SK-N-MC (cell line): Measurements from ENCODE around the gene ARID5B.

Experiments
- DNase-seq: peaks from one replicate; pipeline ENCODE4 v3.0.0-alpha.2; 2011; ENCODE audit warnings: low read depth, low spot score
- H3K27ac ChIP-seq: fragments of 200-600 bp; sonication (generic); 2 replicates; pipeline ENCODE4 v1.5.1; 2016; ENCODE audit warnings: mixed run types
- H3K36me3 ChIP-seq: fragments of 200-600 bp; sonication (generic); 2 replicates; pipeline ENCODE4 v1.6.1; 2017; ENCODE audit warnings: antibody characterized with exemption, low read length, mixed read lengths; ENCODE audit not compliant: insufficient read depth
- H3K4me3 ChIP-seq: fragments of 200-600 bp; sonication (generic); 2 replicates; pipeline ENCODE4 v1.5.1; 2016
- H3K9ac ChIP-seq: fragments of 200-600 bp; sonication (generic); 2 replicates; pipeline ENCODE4 v1.8.0; 2017; ENCODE audit warnings: mixed run types, mixed read lengths; ENCODE audit not compliant: insufficient read length
- H3K9me3 ChIP-seq: fragments of 200-600 bp; sonication (generic); 2 replicates; pipeline ENCODE4 v1.6.1; 2017; ENCODE audit warnings: low read depth, mild to moderate bottlenecking, antibody characterized with exemption, low read length, moderate library complexity, mixed read lengths
- EZH2 ChIP-seq: fragments of 200-600 bp; sonication (generic); IDR thresholded peaks from one replicate; pipeline ENCODE4 v1.6.1; 2017; ENCODE audit warnings: antibody characterized with exemption
- FOXP2 ChIP-seq: optimal IDR thresholded peaks from 2 replicates; pipeline ENCODE3; 2011; ENCODE audit warnings: mild to moderate bottlenecking, moderate library complexity; ENCODE audit not compliant: insufficient read depth; ENCODE audit errors: extremely low read length, control extremely low read depth
- POLR2AphosphoS5 ChIP-seq: IDR thresholded peaks from 2 replicates; pipeline ENCODE4 v1.6.1; 2012; ENCODE audit warnings: mild to moderate bottlenecking, low read depth, low read length, borderline replicate concordance

ARID5B gene

DNA sequence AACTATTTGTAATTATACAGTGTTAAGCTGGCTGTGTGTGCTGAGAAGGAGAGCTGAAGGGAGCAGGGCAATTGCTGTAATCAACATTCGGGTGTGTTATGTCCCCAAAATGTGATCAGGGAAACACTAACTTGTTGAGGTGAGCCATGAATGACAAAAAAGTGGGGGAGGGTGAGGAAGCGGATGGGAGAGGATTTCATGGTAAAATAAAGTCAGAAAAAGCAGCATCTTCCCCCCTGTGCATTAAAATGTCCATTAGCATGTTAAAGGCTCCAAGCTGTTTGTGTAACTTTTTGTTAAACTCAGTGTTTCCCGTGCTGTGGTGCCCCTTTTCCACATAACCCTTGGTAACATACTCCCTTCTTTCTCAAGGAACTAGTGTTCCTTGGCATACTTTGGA is 84.9 kb downstream of the ARID5B start:
- H3K9ac ChIP-seq = no peak overlapping the region
- H3K4me3 ChIP-seq = no peak overlapping the region
- TF ChIP-seq EZH2 (no peak), POLR2AphosphoS5 (no peak), FOXP2 (no peak)

DNA sequence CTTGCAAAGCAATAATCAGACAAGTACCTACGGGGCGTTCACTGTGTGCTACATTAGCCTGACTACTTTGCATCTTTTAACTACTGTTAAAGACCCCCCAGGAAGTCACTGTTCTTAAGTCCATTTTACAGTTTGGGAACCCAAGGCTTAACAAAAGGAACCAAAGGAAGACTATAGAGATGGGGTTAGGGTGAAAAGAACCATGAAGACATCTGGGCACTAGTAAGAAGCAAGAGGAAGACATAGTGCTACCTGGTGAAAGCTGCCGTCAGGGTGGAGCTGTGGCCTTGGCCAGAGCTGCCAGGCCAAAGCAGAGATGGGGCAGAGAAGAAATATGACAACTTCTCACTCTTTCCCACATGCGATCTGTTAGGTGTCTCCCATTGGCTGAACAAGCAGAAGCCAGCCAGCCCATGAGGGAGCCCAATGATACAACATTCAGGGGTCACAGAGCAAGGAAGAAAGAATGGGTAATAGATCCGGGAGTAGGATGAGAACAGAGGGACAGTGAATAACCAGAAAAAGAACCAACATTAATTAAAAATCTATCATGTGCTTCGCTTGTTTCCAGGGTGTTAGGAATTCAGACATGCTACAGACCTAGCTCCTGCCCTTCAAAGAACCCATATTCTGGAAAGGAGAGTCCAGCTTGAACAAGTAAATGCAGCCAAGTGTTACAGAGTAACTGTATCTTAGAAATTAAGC is 85.4 kb downstream of the ARID5B start:
- H3K27ac ChIP-seq = no peak overlapping the region
- TF ChIP-seq EZH2 (no peak), POLR2AphosphoS5 (no peak), FOXP2 (no peak)
- H3K9ac ChIP-seq = no peak overlapping the region
- no peak for DNase-seq
- H3K36me3 ChIP-seq = no peaks in the 10 kb centered on the region
- no peak overlapping the region for H3K4me3 ChIP-seq
- H3K9me3 ChIP-seq = no peaks in the 10 kb centered on the region

More for the DNA sequence above, 84.9 kb downstream of the ARID5B start:
- Histone ChIP-seq H3K27ac (no peak overlapping the region), H3K9me3 (no peaks in the 10 kb centered on the region), H3K36me3 (no peaks in the 10 kb centered on the region)
- DNase-seq = no peak

DNA sequence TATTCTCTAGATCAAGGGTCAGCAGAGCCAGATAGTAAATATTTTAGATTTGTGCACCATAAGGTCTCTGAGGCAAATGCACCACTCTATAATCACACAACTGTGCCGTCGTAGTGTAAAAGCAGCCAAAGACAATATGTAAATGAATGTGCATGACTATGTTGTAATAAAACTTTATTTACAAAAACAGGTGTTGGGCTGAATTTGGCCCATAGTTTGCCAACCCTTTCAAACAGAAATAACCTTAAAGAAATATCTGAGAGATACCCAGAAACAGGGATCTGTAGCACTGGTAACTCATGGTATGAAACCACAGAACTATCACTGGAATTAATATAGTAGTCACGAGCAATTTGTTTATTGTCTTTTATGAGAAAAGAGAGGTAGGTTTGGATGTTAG is 86.0 kb downstream of the ARID5B start:
- no peak for DNase-seq
- H3K4me3 ChIP-seq = no peak overlapping the region
- H3K9ac ChIP-seq = no peak overlapping the region
- TF ChIP-seq EZH2 (no peak), FOXP2 (no peak), POLR2AphosphoS5 (no peak)
- no peaks in the 10 kb centered on the region for H3K36me3 ChIP-seq
- no peak overlapping the region for H3K27ac ChIP-seq
- no peaks in the 10 kb centered on the region for H3K9me3 ChIP-seq

DNA sequence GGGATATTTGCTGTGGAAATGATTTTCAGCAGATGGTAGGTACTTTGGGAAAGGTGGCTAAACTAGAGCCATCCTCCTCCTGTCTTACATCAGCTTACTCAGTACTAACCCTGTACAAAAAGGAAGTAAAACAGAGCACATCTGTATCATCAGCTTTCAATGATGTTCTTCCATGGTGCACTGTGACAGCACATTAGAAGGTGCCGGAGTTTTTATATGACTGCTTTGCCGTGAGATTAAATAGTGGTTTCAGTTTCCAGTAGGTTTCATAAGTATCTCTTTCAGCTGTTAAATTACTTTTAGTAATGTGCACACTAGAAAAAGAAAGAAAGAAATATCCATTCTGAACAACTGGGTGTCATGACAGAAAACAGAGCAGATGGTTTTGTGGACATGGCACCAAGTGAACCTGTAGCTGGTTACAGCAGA is 86.5 kb downstream of the ARID5B start:
- Histone ChIP-seq H3K9me3 (no peaks in the 10 kb centered on the region), H3K4me3 (no peak overlapping the region), H3K9ac (no peak overlapping the region), H3K27ac (no peak overlapping the region), H3K36me3 (no peaks in the 10 kb centered on the region)
- no peak for TF ChIP-seq FOXP2
- no peak for TF ChIP-seq EZH2
- TF ChIP-seq POLR2AphosphoS5 = no peak
- DNase-seq = no peak

DNA sequence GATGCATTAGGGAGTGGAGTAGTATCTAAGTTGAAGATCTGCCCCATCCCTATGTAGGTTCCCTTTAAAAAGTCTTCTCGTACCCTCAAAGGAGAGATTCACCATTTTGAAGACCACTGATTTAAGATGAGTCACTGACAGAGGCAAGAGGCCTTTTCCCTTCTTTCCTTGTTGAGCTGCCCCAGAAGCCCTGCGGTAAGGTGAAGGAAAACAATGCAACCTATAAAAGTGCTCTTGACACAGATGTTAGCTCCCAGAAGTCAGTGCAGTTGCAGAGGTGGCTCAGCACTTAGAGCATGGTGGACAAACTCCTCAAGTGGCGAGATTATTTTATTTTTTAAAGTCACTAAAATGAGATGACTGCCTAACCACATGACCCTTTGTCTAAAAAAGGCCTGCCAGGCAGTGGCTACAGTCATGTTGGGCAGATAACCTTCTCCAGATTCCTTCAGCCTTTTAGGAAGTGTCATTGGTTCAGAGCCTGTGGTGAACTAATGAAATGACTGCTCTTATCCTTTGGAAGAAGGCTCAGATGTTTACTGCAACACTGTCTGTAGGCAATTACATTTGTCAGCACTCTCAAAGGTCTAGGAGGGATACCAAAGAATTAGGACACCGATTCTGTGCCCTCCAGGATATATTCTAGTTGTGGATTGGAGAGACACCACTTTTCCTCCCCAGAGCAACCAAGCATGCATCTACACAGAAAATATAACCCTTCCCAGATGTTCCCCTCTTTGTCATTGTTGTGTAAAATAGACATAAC is 88.7 kb downstream of the ARID5B start:
- TF ChIP-seq FOXP2 (no peak), EZH2 (no peak), POLR2AphosphoS5 (no peak)
- H3K9me3 ChIP-seq = no peaks in the 10 kb centered on the region
- DNase-seq = no peak
- no peak overlapping the region for H3K9ac ChIP-seq
- H3K36me3 ChIP-seq = no peaks in the 10 kb centered on the region
- no peak overlapping the region for H3K4me3 ChIP-seq
- peak overlapping the region; percentile 25; the same call in 1 of the 2 replicates for H3K27ac ChIP-seq

DNA sequence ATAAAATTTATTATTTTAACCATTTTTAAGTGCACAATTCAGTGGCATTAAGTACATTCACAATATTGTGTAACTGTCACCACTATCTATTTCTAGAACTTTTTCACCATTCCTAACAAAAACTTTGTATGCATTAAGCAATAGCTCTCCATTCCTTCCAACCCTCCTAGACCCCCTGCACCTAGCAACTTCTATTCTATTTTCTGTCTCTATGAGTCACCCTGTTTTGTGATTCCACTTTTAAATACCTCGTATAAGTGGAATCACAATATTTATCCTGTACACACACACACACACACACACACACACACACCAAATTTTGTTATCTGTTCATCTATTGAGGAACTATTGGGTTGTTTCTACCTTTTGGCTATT is 89.2 kb downstream of the ARID5B start:
- Histone ChIP-seq H3K9me3 (no peaks in the 10 kb centered on the region), H3K27ac (peak overlapping the region; percentile 25; the same call in 1 of the 2 replicates), H3K9ac (no peak overlapping the region), H3K4me3 (no peak overlapping the region), H3K36me3 (no peaks in the 10 kb centered on the region)
- no peak for DNase-seq
- no peak for TF ChIP-seq EZH2
- no peak for TF ChIP-seq FOXP2
- no peak for TF ChIP-seq POLR2AphosphoS5

DNA sequence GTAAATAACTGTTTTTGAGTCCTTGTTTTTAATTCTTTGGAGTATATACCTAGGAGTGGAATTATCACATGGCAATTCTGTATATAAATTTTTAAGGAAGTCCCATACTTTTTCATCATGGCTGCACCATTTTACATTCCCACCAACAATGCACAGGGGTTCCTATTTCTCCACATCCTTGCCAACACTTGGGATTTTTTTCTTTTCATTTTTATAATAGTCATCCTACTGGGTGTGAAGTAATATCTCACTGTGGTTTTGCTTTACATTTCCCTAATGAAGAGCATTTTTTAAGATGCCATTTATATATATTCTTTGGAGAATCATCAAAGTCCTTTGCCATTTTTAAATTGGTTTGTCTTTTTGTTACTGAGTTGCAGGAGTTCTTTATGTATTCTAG is 89.7 kb downstream of the ARID5B start:
- DNase-seq = no peak
- no peak overlapping the region for H3K9ac ChIP-seq
- H3K27ac ChIP-seq = no peak overlapping the region
- no peak overlapping the region for H3K4me3 ChIP-seq
- H3K36me3 ChIP-seq = no peaks in the 10 kb centered on the region
- H3K9me3 ChIP-seq = no peaks in the 10 kb centered on the region
- TF ChIP-seq FOXP2 (no peak), EZH2 (no peak)

DNA sequence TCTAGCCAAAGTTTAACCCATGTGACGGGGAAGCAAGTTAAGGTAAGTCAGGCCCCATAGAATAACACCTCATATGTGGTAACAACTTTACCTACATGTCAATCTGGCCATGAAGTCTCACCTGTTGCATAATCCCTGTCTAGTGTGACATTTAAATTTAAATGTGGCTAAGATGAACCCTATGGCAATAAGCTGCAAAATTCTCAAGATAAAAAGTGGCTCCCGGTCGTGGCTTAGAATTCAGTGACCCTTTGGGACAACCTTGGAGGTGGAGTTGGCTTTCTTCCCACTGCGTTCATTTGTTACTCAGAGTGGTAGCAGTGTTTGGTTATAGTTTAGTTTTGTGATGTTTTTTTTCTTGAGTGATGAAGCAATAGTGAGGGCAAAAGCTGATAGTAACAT is 90.6 kb downstream of the ARID5B start:
- no peak for TF ChIP-seq EZH2
- no peak for TF ChIP-seq POLR2AphosphoS5
- TF ChIP-seq FOXP2 = no peak
- H3K9ac ChIP-seq = no peak overlapping the region
- no peaks in the 10 kb centered on the region for H3K36me3 ChIP-seq
- peak overlapping the region; percentile 90; the same call in 1 of the 2 replicates for H3K27ac ChIP-seq
- no peak overlapping the region for H3K4me3 ChIP-seq
- H3K9me3 ChIP-seq = no peaks in the 10 kb centered on the region
- no peak for DNase-seq
